Tibial artery (tissue), 4 donors: ENCODE measurements around the gene WHRN.

Experiments used
- DNase-seq, 2 donors: peaks; one replicate each; pipeline ENCODE4 v3.0.0-alpha.2; 2019
- H3K27ac ChIP-seq, 2 donors: fragments of 200-600 bp; sonication (generic) in 1 of 2; 1 replicate in 1 of 2; 2 replicates in 1 of 2; pipeline ENCODE4 v1.5.1; 2018 to 2019; ENCODE audit warnings: mild to moderate bottlenecking in 1 of 2
- H3K27me3 ChIP-seq, 2 donors: fragments of 200-600 bp; sonication (generic) in 1 of 2; one replicate each; pipeline versions ENCODE4 v1.5.1 to v1.6.0; 2016 to 2019
- H3K36me3 ChIP-seq, 3 donors: fragments of 200-600 bp; sonication (generic) in 2 of 3; one replicate each; pipeline ENCODE4 v1.5.1; 2016 to 2019; ENCODE audit warnings: mild to moderate bottlenecking in 2 of 3
- H3K4me1 ChIP-seq, 4 donors: fragments of 200-600 bp; sonication (generic) in 2 of 4; 1 replicate in 3 of 4; 2 replicates in 1 of 4; pipeline ENCODE4 v1.5.1; 2016 to 2019
- H3K4me3 ChIP-seq, 2 donors: fragments of 200-600 bp; sonication (generic) in 1 of 2; 1 replicate in 1 of 2; 2 replicates in 1 of 2; pipeline ENCODE4 v1.5.1; 2018 to 2019; ENCODE audit warnings: mild to moderate bottlenecking in 2 of 2
- H3K9me3 ChIP-seq, 3 donors: fragments of 200-600 bp; sonication (generic) in 1 of 3; one replicate each; pipeline ENCODE4 v1.5.1; 2016 to 2019
- CTCF ChIP-seq, 2 experiments: fragments of 200-600 bp in 1 of 2; fragments of 450-650 bp in 1 of 2; IDR thresholded peaks; one replicate each; pipeline ENCODE4 v1.5.1; 2017 to 2019; ENCODE audit warnings: antibody characterized with exemption in 2 of 2, mild to moderate bottlenecking in 1 of 2, moderate library complexity in 1 of 2
- intact Hi-C: fragments of 100-400 bp; cut with DNase I; formaldehyde crosslinking; loops from one replicate; pipeline ENCODE4 v1.15.0; 2023; ENCODE audit warnings: low total_unique reads

Gene WHRN

DNA sequence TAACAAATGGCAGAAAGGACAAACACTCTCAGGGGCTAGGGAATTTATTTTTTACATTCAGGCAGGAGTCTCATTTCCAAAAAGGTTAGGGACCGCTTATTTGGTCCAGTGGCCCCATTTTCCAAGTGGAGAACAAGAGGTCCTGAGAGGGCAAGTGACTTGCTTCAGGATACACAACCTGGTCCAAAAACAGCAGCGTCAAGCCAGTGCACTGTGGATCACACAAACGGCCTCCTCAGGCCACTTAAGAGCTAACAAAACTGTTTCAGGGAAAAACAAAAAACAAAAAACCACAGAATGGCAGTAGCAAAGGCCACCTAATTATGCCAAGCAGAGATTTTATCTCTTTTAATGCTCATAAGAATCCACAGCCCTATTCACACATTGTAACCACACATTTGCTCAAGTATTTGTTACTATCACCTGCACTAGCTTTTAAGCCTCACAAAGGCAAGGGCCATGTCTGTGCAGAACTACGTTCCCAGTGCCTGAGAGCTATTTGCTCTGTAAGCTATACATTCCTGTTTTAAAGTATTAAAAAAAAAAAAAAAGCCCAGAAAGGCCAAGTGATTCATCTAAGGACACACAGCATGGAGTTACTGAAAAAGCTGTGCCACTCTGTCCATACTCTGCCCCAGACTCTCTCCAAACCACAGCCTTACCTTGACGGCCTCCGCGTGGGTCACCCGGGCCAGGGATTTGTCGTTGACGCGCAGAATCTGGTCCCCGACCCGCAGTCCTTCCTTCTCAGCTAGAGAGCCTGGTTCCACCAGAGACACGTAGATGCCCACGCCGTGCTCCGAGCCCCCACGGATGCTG is 1.5 kb downstream of the WHRN start:
- peaks cover 0 to 23% (median 15%) of the 10 kb centered on the region in 4 donors for H3K4me1 ChIP-seq
- H3K27me3 ChIP-seq = peaks cover 0 to 71% of the 10 kb centered on the region in 2 donors
- H3K4me3 ChIP-seq = peak overlapping the region; percentile 49 to 54
- intact Hi-C loops = loop anchor here (10.0 kb wide), 1 partner anchor 99 kb away; no protein-coding TSS in a partner anchor
- no peaks in the 10 kb centered on the region for H3K36me3 ChIP-seq
- no peak for DNase-seq
- H3K9me3 ChIP-seq = no peaks in the 10 kb centered on the region
- H3K27ac ChIP-seq = no peak overlapping the region
- TF ChIP-seq CTCF (IDR thresholded peaks at IDR 0.05) = no peak

- Histone ChIP-seq H3K36me3 (no peaks in the 10 kb centered on the region), H3K4me3 (no peak overlapping the region), H3K27me3 (peaks cover 0 to 74% of the 10 kb centered on the region in 2 donors), H3K4me1 (peaks cover 0 to 23% (median 15%) of the 10 kb centered on the region in 4 donors), H3K27ac (no peak overlapping the region), H3K9me3 (no peaks in the 10 kb centered on the region)
- TF ChIP-seq CTCF (IDR thresholded peaks at IDR 0.05) = no peak
- intact Hi-C loops = loop anchor here (10.0 kb wide), 1 partner anchor 98 kb away; no protein-coding TSS in a partner anchor
- DNase-seq = no peak
Observed at GRCh38 chr9:114503009-114503408, 2.3 kb downstream of the WHRN start.

GRCh38 chr9:114501796-114502682 is 3.2 kb downstream of the WHRN start:
- H3K36me3 ChIP-seq = no peaks in the 10 kb centered on the region
- peaks cover 0 to 23% (median 15%) of the 10 kb centered on the region in 4 donors for H3K4me1 ChIP-seq
- H3K9me3 ChIP-seq = no peaks in the 10 kb centered on the region
- DNase-seq = no peak
- peaks cover 0 to 67% of the 10 kb centered on the region in 2 donors for H3K27me3 ChIP-seq
- TF ChIP-seq CTCF (IDR thresholded peaks at IDR 0.05) = no peak
- intact Hi-C loops = loop anchor here (10.0 kb wide), 1 partner anchor 97 kb away; no protein-coding TSS in a partner anchor
- no peak overlapping the region for H3K27ac ChIP-seq
- no peak overlapping the region for H3K4me3 ChIP-seq

GRCh38 chr9:114500697-114501292 is 4.5 kb downstream of the WHRN start:
- no peak overlapping the region for H3K4me3 ChIP-seq

More at GRCh38 chr9:114500697-114501292, 4.5 kb downstream of the WHRN start:
- Histone ChIP-seq H3K27ac (no peak overlapping the region), H3K9me3 (no peaks in the 10 kb centered on the region), H3K4me1 (peaks cover 0 to 21% (median 14%) of the 10 kb centered on the region in 4 donors), H3K27me3 (peaks cover 0 to 56% of the 10 kb centered on the region in 2 donors), H3K36me3 (no peaks in the 10 kb centered on the region)
- TF ChIP-seq CTCF (IDR thresholded peaks at IDR 0.05) = no peak
- DNase-seq = no peak
- intact Hi-C loops = loop anchor here (10.0 kb wide), 1 partner anchor 96 kb away; no protein-coding TSS in a partner anchor
